ENCODE results near the gene MCC.
A peak's percentile ranks its signal among the peaks of the same experiment; 100 is the strongest.

MCC gene

GRCh38 chr5:113213551-113214425, 274.5 kb downstream of the MCC start:
- POLR2A ChIA-PET (ENCODE audit: low non-redundant PET), result no interaction called here
- CTCF ChIA-PET, result interaction anchor here (0.5 kb wide), 1 partner anchor 61 kb away, joined by 3 read pairs; no protein-coding TSS in a partner anchor
- no peak for DNase-seq (ENCODE audit: low spot score)
- TF ChIP-seq, protein P1, sequence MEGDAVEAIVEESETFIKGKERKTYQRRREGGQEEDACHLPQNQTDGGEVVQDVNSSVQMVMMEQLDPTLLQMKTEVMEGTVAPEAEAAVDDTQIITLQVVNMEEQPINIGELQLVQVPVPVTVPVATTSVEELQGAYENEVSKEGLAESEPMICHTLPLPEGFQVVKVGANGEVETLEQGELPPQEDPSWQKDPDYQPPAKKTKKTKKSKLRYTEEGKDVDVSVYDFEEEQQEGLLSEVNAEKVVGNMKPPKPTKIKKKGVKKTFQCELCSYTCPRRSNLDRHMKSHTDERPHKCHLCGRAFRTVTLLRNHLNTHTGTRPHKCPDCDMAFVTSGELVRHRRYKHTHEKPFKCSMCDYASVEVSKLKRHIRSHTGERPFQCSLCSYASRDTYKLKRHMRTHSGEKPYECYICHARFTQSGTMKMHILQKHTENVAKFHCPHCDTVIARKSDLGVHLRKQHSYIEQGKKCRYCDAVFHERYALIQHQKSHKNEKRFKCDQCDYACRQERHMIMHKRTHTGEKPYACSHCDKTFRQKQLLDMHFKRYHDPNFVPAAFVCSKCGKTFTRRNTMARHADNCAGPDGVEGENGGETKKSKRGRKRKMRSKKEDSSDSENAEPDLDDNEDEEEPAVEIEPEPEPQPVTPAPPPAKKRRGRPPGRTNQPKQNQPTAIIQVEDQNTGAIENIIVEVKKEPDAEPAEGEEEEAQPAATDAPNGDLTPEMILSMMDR (conservative IDR thresholded peaks at IDR 0.05; ENCODE audit: low read depth), result no peak
- no peak overlapping the region for H3K27ac ChIP-seq

GRCh38 chr5:113212244-113212920, 275.9 kb downstream of the MCC start:
- no peak for DNase-seq (ENCODE audit: low spot score)
- POLR2A ChIA-PET (ENCODE audit: low non-redundant PET), result no interaction called here
- TF ChIP-seq, protein P1 (conservative IDR thresholded peaks at IDR 0.05; ENCODE audit: low read depth), result no peak
- H3K27ac ChIP-seq, result no peak overlapping the region
- CTCF ChIA-PET, result interaction anchor here (0.5 kb wide), 1 partner anchor 12 kb away, joined by 3 read pairs; no protein-coding TSS in a partner anchor

DNA sequence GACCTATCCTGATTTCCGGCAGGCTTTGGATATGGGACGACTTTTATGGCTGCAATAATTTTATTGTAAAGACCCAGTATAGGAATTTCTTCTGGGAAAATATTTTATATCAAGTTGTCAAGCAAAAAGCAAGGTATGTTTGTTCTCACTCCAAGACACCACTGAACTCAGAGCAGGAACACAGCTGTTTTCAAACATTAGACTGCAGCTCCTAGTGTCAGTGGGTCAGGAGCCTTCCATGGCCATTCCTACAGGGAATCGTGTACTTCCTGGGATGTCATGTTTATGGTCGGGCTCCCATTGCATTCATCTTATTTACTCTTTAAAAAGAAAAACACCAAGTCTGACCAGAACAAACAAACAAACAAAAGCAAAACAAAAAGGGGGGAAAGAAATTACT, 278.8 kb downstream of the MCC start:
- POLR2A ChIA-PET (ENCODE audit: low non-redundant PET), result no interaction called here
- no peak overlapping the region for H3K27ac ChIP-seq
- TF ChIP-seq, protein P1 (conservative IDR thresholded peaks at IDR 0.05; ENCODE audit: low read depth), result no peak
- no peak for DNase-seq (ENCODE audit: low spot score)
- CTCF ChIA-PET, result no interaction called here

GRCh38 chr5:113205807-113206206, 282.4 kb downstream of the MCC start:
- H3K27ac ChIP-seq, result peak overlapping the region; percentile 78
- TF ChIP-seq, protein P1 (conservative IDR thresholded peaks at IDR 0.05; ENCODE audit: low read depth), result no peak
- DNase-seq (ENCODE audit: low spot score), result no peak
- CTCF ChIA-PET, result interaction anchor here (0.7 to 0.8 kb wide), 2 partner anchors 95 to 134 kb away, joined by 3 to 5 read pairs; no protein-coding TSS in a partner anchor
- POLR2A ChIA-PET (ENCODE audit: low non-redundant PET), result interaction anchor here (0.6 kb wide), 1 partner anchor 201 kb away, joined by 4 read pairs; no protein-coding TSS in a partner anchor

GRCh38 chr5:113205323-113205722, 282.9 kb downstream of the MCC start:
- DNase-seq (ENCODE audit: low spot score), result no peak
- H3K27ac ChIP-seq, result peak overlapping the region; percentile 78
- TF ChIP-seq, protein P1 (conservative IDR thresholded peaks at IDR 0.05; ENCODE audit: low read depth), result no peak
- ChIA-PET POLR2A (ENCODE audit: low non-redundant PET) (no interaction called here), CTCF (interaction anchor here (0.6 to 1.4 kb wide), 3 partner anchors 88 to 114 kb away, joined by 3 to 5 read pairs (median 5); no protein-coding TSS in a partner anchor)

DNA sequence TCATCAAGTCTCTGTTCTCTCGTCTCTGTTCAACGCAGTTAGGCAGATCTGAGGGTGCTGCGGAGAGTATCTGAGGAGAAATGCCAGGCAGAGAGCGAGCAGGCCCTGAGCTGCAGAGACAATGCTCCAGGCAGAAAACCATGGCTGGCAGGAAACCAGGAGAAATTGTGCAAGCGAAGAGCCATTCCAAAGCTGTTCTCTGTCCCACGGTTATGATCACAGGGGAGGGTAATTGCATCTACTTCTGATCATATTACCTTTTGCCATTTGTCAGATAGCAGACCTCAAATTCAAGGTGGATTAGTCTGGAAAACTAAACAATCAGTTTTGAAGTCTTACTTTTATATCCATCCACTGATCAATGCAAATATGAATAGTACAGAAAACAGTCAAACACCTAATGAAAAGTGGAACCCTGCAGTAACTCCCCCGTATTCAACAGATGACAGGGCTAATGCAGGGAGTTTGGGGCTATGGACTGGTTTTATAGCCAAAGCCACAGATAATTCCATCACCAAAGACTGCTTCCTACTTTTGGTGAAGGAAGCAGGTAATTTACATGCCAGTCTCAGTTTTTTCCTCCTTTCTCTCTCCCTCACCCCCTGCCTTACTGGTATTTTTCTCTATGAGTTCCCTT, 283.6 kb downstream of the MCC start:
- ChIA-PET POLR2A (ENCODE audit: low non-redundant PET) (interaction anchor here (0.5 to 0.8 kb wide), 2 partner anchors 41 to 328 kb away, joined by 3 to 4 read pairs; no protein-coding TSS in a partner anchor), CTCF (interaction anchor here (0.6 to 1.4 kb wide), 3 partner anchors 89 to 178 kb away, joined by 3 to 5 read pairs (median 3); no protein-coding TSS in a partner anchor)
- peak; percentile 94 for DNase-seq (ENCODE audit: low spot score)
- H3K27ac ChIP-seq, result peak overlapping the region; percentile 70
- TF ChIP-seq, protein P1 (conservative IDR thresholded peaks at IDR 0.05; ENCODE audit: low read depth), result no peak
